ENCODE data around the gene MYO6. TPM values are rescaled to one million over a fixed set of nuclear protein-coding genes. Genes with fewer than 3 reads are reported as not detected.

The MYO6 gene
- total RNA-seq, 6 experiments from 2014 or later = 18.3 to 21.2 (median 19.4) TPM

- Mint-ChIP-seq H3K27ac (peak overlapping the region; percentile 93), H3K36me3 (ENCODE audit: low read depth) (no peaks in the 10 kb centered on the region), H3K4me3 (peak overlapping the region; percentile 91), H3K27me3 (ENCODE audit: insufficient read depth) (peaks cover 2% of the 10 kb centered on the region; the same call in 1 of the 2 replicates), H3K4me1 (ENCODE audit: low read depth) (peaks cover 45% of the 10 kb centered on the region), H3K9me3 (no peaks in the 10 kb centered on the region)
- TF ChIP-seq CTCF (IDR thresholded peaks at IDR 0.05) = no peak
- no peak for DNase-seq
Measured at GRCh38 chr6:75748003-75748742, 866 bp upstream of the MYO6 start.

- peak overlapping the region; percentile 73 for H3K27ac Mint-ChIP-seq
- H3K27me3 Mint-ChIP-seq (ENCODE audit: insufficient read depth) = peaks cover 2% of the 10 kb centered on the region; the same call in 1 of the 2 replicates
- no peak for TF ChIP-seq CTCF (IDR thresholded peaks at IDR 0.05)
- peaks cover 60% of the 10 kb centered on the region for H3K4me1 Mint-ChIP-seq (ENCODE audit: low read depth)
- no peaks in the 10 kb centered on the region for H3K36me3 Mint-ChIP-seq (ENCODE audit: low read depth)
- peak; percentile 19 for DNase-seq
- no peaks in the 10 kb centered on the region for H3K9me3 Mint-ChIP-seq
- H3K4me3 Mint-ChIP-seq = no peak overlapping the region
Measured at GRCh38 chr6:75751443-75751842, 2.4 kb downstream of the MYO6 start.

- Mint-ChIP-seq H3K4me3 (no peak overlapping the region), H3K4me1 (ENCODE audit: low read depth) (peaks cover 58% of the 10 kb centered on the region), H3K27me3 (ENCODE audit: insufficient read depth) (peaks cover under 1% of the 10 kb centered on the region; the same call in 1 of the 2 replicates), H3K9me3 (no peaks in the 10 kb centered on the region), H3K27ac (peak overlapping the region; percentile 58), H3K36me3 (ENCODE audit: low read depth) (no peaks in the 10 kb centered on the region)
- no peak for DNase-seq
- no peak for TF ChIP-seq CTCF (IDR thresholded peaks at IDR 0.05)
Measured at GRCh38 chr6:75752365-75752764, 3.3 kb downstream of the MYO6 start.

- Mint-ChIP-seq H3K4me1 (ENCODE audit: low read depth) (peaks cover 42% of the 10 kb centered on the region), H3K4me3 (no peak overlapping the region), H3K9me3 (no peaks in the 10 kb centered on the region), H3K36me3 (ENCODE audit: low read depth) (no peaks in the 10 kb centered on the region), H3K27ac (no peak overlapping the region), H3K27me3 (ENCODE audit: insufficient read depth) (no peaks in the 10 kb centered on the region; the same call in none of the 2 replicates)
- no peak for DNase-seq
- no peak for TF ChIP-seq CTCF (IDR thresholded peaks at IDR 0.05)
Measured at GRCh38 chr6:75755704-75756103, 6.7 kb downstream of the MYO6 start.

GRCh38 chr6:75757295-75757694, 8.3 kb downstream of the MYO6 start:
- H3K9me3 Mint-ChIP-seq = no peaks in the 10 kb centered on the region

More at GRCh38 chr6:75757295-75757694, 8.3 kb downstream of the MYO6 start:
- Mint-ChIP-seq H3K27ac (no peak overlapping the region), H3K27me3 (ENCODE audit: insufficient read depth) (no peaks in the 10 kb centered on the region; the same call in none of the 2 replicates), H3K4me3 (no peak overlapping the region), H3K4me1 (ENCODE audit: low read depth) (peaks cover 30% of the 10 kb centered on the region), H3K36me3 (ENCODE audit: low read depth) (no peaks in the 10 kb centered on the region)
- no peak for TF ChIP-seq CTCF (IDR thresholded peaks at IDR 0.05)
- DNase-seq = no peak
